WTC11 (cell line): Measurements from ENCODE around the gene FAM171A1. TPM values are rescaled to one million over a fixed set of nuclear protein-coding genes. Genes with fewer than 3 reads are reported as not detected.

Source experiments
- ATAC-seq: fragments of 200-7000 bp; cut with Tn5 transposase; 2 replicates; pipeline ENCODE4 v1.10.0; 2021; ENCODE audit warnings: mild to moderate bottlenecking, moderate library complexity
- CTCF ChIA-PET: fragments of 300-600 bp; sonication (Branson Sonifier 250); formaldehyde crosslinking; loops from one replicate; lab custom pipeline; 2021; ENCODE audit warnings: antibody characterized with exemption; lab: Charles Lee
- POLR2A ChIA-PET: fragments of 350-600 bp; sonication (Branson Sonifier 250); formaldehyde crosslinking; loops from one replicate; lab custom pipeline; 2021; ENCODE audit warnings: antibody characterized with exemption; lab: Charles Lee
- DNase-seq: peaks from one replicate; pipeline ENCODE4 v3.0.0; 2021; ENCODE audit warnings: low spot score
- H3K27ac Mint-ChIP-seq: 2 replicates; pipeline ENCODE4 v1.8.0; 2021; ENCODE audit warnings: mixed read lengths
- H3K27me3 Mint-ChIP-seq: 2 replicates; pipeline ENCODE4 v1.8.0; 2021; ENCODE audit warnings: low read depth, mild to moderate bottlenecking, moderate library complexity, mixed read lengths
- H3K36me3 Mint-ChIP-seq: 2 replicates; pipeline ENCODE4 v1.8.0; 2021; ENCODE audit warnings: mixed read lengths
- H3K4me1 Mint-ChIP-seq: 2 replicates; pipeline ENCODE4 v1.8.0; 2022; ENCODE audit warnings: mixed read lengths
- H3K4me3 Mint-ChIP-seq: 2 replicates; pipeline ENCODE4 v1.8.0; 2021; ENCODE audit warnings: mild to moderate bottlenecking, moderate library complexity, mixed read lengths
- H3K9me3 Mint-ChIP-seq: 2 replicates; pipeline ENCODE4 v1.8.0; 2021; ENCODE audit warnings: mixed read lengths
- ARID4B ChIP-seq: sonication (generic); formaldehyde crosslinking; IDR thresholded peaks from 2 replicates; pipeline ENCODE4 v1.8.0; 2023; ENCODE audit warnings: missing genetic modification reagents, mild to moderate bottlenecking, borderline replicate concordance
- ELF4 ChIP-seq: sonication (generic); formaldehyde crosslinking; IDR thresholded peaks from 2 replicates; pipeline ENCODE4 v1.8.1; 2022; ENCODE audit warnings: low read depth, mild to moderate bottlenecking, moderate library complexity, missing genetic modification reagents
- GABPB1 ChIP-seq: sonication (generic); formaldehyde crosslinking; IDR thresholded peaks from 2 replicates; pipeline ENCODE4 v1.8.1; 2023; ENCODE audit warnings: mild to moderate bottlenecking, missing genetic modification reagents
- HMGA2 ChIP-seq: fragments of 250-450 bp; sonication (Bioruptor Pico); IDR thresholded peaks from 2 replicates; pipeline ENCODE4 v1.4.0; 2021; ENCODE audit warnings: mild to moderate bottlenecking, moderate library complexity
- IRF2 ChIP-seq: sonication (generic); formaldehyde crosslinking; IDR thresholded peaks from 2 replicates; pipeline ENCODE4 v1.8.0; 2022; ENCODE audit warnings: low read depth, missing genetic modification reagents, borderline replicate concordance
- NFE2L1 ChIP-seq: sonication (generic); formaldehyde crosslinking; IDR thresholded peaks from 2 replicates; pipeline ENCODE4 v1.8.1; 2023; ENCODE audit warnings: missing genetic modification reagents
- NR2C2 ChIP-seq: sonication (generic); formaldehyde crosslinking; IDR thresholded peaks from 2 replicates; pipeline ENCODE4 v1.8.0; 2022; ENCODE audit warnings: mild to moderate bottlenecking, missing genetic modification reagents
- OVOL2 ChIP-seq: fragments of 250-450 bp; sonication (Bioruptor Pico); IDR thresholded peaks from 2 replicates; pipeline ENCODE4 v1.9.0; 2021; ENCODE audit warnings: mild to moderate bottlenecking, borderline replicate concordance
- TEAD4 ChIP-seq: sonication (generic); formaldehyde crosslinking; IDR thresholded peaks from 2 replicates; pipeline ENCODE4 v1.8.0; 2022; ENCODE audit warnings: mild to moderate bottlenecking, missing genetic modification reagents
- ZBTB21 ChIP-seq: sonication (generic); formaldehyde crosslinking; IDR thresholded peaks from 2 replicates; pipeline ENCODE4 v1.8.1; 2023; ENCODE audit warnings: mild to moderate bottlenecking, missing genetic modification reagents, borderline replicate concordance
- ZNF281 ChIP-seq: sonication (generic); formaldehyde crosslinking; IDR thresholded peaks from 2 replicates; pipeline ENCODE4 v1.8.0; 2023; ENCODE audit warnings: mild to moderate bottlenecking, missing genetic modification reagents
- total RNA-seq: library from RNA; stranded (reverse); gene quantifications from 3 replicates; pipeline ENCODE4 v1.2.3, GENCODE V29; 2021
- TF ChIP-seq, protein P1 (sequence below): sonication (generic); formaldehyde crosslinking; conservative IDR thresholded peaks from 2 replicates; pipeline ENCODE4 v1.8.1; 2022; ENCODE audit warnings: mild to moderate bottlenecking, missing genetic modification reagents
- TF ChIP-seq, protein P2 (sequence below): fragments of 250-450 bp; sonication (Bioruptor Pico); IDR thresholded peaks from 2 replicates; pipeline ENCODE4 v1.9.0; 2021; ENCODE audit warnings: moderate library complexity, mild to moderate bottlenecking, inconsistent platforms, borderline replicate concordance
- TF ChIP-seq, protein P3 (sequence below): fragments of 250-450 bp; sonication (Bioruptor Pico); IDR thresholded peaks from 2 replicates; pipeline ENCODE4 v2.1.2; 2022; ENCODE audit warnings: mild to moderate bottlenecking, moderate library complexity
- TF ChIP-seq, protein P4 (sequence below): fragments of 250-450 bp; sonication (Bioruptor Pico); conservative IDR thresholded peaks from 2 replicates; pipeline ENCODE4 v1.9.0; 2021; ENCODE audit warnings: mild to moderate bottlenecking
- TF ChIP-seq, protein P5 (sequence below): sonication (generic); formaldehyde crosslinking; IDR thresholded peaks from 2 replicates; pipeline ENCODE4 v1.8.1; 2022; ENCODE audit warnings: mild to moderate bottlenecking, moderate library complexity, missing genetic modification reagents
- TF ChIP-seq, protein P6 (sequence below): sonication (generic); formaldehyde crosslinking; IDR thresholded peaks from 2 replicates; pipeline ENCODE4 v1.8.1; 2023; ENCODE audit warnings: mild to moderate bottlenecking, moderate library complexity, missing genetic modification reagents

The FAM171A1 gene
- total RNA-seq, 1 experiment from 2014 or later, result 33.9 TPM

DNA sequence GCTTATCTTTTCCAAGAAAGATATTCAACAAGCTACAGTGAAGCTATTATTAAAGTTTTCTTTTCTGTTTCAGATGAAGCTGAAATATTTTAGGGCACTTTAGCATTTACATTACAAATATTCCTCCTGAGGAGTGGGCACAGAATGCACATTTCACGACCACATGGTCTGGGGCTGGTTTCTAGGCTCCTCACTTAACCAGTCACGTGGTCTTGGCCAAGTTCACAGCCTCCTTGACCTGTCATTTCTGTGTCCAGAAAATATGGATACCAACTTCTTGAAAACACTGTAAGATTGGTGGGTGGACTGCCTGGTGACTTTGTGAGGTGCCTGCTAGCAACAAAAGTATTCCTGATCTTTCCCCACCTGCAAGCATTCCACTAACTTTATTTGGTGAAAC lies 70.9 kb downstream of the FAM171A1 start (continued):
- TF ChIP-seq, protein P1, sequence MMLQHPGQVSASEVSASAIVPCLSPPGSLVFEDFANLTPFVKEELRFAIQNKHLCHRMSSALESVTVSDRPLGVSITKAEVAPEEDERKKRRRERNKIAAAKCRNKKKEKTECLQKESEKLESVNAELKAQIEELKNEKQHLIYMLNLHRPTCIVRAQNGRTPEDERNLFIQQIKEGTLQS (CRISPR knock-in tag), result no peak
- no peak for TF ChIP-seq NFE2L1 (CRISPR knock-in tag)
- TF ChIP-seq, protein P2, sequence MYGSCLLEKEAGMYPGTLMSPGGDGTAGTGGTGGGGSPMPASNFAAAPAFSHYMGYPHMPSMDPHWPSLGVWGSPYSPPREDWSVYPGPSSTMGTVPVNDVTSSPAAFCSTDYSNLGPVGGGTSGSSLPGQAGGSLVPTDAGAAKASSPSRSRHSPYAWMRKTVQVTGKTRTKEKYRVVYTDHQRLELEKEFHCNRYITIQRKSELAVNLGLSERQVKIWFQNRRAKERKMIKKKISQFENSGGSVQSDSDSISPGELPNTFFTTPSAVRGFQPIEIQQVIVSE (CRISPR knock-in tag), result no peak
- TF ChIP-seq, all 79 proteins: peak for 0

DNA sequence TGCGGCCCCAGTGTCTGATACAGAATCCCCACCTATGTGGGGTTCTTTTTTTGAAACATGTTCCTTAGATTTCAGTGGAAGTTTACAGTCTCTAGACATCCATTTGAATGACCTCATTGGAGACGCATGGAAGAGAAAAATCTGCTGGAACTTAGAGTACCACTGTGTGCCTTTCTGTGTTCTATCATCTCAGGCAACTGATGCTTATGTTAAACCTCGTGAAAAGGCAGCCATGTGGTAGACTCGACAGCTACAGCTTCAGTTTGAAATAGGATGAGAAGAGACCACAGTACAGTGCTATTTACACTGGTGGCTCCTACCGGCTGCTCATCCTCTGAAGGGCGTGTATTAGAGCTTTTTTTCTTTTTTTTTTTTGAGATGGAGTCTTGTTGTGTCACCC lies 74.4 kb downstream of the FAM171A1 start:
- no peak for ATAC-seq
- Mint-ChIP-seq H3K4me1 (peaks cover 25% of the 10 kb centered on the region), H3K36me3 (no peaks in the 10 kb centered on the region), H3K27me3 (no peaks in the 10 kb centered on the region), H3K27ac (no peak overlapping the region), H3K9me3 (no peaks in the 10 kb centered on the region), H3K4me3 (no peak overlapping the region)
- no peak for DNase-seq
- no peak for TF ChIP-seq ELF4 (CRISPR knock-in tag)
- no peak for TF ChIP-seq NR2C2
- TF ChIP-seq, protein P3, sequence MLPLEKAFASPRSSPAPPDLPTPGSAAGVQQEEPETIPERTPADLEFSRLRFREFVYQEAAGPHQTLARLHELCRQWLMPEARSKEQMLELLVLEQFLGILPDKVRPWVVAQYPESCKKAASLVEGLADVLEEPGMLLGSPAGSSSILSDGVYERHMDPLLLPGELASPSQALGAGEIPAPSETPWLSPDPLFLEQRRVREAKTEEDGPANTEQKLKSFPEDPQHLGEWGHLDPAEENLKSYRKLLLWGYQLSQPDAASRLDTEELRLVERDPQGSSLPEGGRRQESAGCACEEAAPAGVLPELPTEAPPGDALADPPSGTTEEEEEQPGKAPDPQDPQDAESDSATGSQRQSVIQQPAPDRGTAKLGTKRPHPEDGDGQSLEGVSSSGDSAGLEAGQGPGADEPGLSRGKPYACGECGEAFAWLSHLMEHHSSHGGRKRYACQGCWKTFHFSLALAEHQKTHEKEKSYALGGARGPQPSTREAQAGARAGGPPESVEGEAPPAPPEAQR, result no peak
- TF ChIP-seq TEAD4 (CRISPR knock-in tag), result no peak
- no peak for TF ChIP-seq ZBTB21
- TF ChIP-seq HMGA2 (CRISPR knock-in tag), result no peak
- POLR2A ChIA-PET, result no interaction called here
- CTCF ChIA-PET, result interaction anchor here (0.6 kb wide), 1 partner anchor 9 kb away, joined by 3 read pairs; no protein-coding TSS in a partner anchor

DNA sequence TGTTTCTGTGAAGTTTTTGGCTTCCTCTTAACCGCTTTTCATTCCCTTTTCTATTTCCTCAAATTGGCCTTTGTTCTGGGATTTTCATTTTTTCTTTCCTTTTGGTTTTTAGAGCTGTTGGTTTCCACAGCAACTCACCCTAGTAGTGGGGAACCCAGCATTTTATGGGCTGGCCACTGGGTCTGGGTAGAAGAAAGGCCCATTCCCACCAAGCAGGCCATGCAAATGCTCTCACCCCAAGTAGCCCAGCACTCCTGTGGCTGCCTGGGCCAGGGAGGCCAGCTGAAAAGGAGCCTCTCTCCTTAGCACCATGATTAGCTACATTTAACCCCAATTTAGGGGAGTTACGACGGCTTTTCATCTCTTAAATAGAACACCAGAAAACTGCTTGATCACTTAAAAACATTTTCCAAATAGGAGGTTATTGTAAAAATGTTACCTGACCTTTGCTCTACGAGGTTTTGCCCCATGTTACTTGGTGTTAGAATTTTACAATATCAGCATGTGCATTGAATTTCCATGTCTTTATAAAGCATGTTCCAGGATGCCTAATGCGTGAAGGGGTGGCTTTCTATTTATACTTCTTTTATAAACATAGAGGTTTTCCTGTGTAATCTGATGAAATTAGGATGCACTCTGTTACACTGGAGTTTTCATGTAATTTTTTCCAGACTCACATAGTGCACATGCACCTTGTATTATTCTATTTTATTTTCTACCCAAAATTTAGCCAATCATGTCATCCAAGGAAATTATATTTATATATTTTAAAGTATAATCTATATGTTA lies 75.4 kb downstream of the FAM171A1 start:
- DNase-seq (no peak), ATAC-seq (peak; percentile 48; the same call in 1 of the 2 replicates)
- ChIA-PET CTCF (no interaction called here), POLR2A (interaction anchor here (0.7 kb wide), 1 partner anchor 10 kb away, joined by 3 read pairs; no protein-coding TSS in a partner anchor)
- Mint-ChIP-seq H3K27me3 (no peaks in the 10 kb centered on the region), H3K27ac (no peak overlapping the region; the same call in 1 of the 2 replicates), H3K36me3 (no peaks in the 10 kb centered on the region), H3K9me3 (no peaks in the 10 kb centered on the region), H3K4me3 (no peak overlapping the region), H3K4me1 (peaks cover 25% of the 10 kb centered on the region)
- TF ChIP-seq, protein P4, sequence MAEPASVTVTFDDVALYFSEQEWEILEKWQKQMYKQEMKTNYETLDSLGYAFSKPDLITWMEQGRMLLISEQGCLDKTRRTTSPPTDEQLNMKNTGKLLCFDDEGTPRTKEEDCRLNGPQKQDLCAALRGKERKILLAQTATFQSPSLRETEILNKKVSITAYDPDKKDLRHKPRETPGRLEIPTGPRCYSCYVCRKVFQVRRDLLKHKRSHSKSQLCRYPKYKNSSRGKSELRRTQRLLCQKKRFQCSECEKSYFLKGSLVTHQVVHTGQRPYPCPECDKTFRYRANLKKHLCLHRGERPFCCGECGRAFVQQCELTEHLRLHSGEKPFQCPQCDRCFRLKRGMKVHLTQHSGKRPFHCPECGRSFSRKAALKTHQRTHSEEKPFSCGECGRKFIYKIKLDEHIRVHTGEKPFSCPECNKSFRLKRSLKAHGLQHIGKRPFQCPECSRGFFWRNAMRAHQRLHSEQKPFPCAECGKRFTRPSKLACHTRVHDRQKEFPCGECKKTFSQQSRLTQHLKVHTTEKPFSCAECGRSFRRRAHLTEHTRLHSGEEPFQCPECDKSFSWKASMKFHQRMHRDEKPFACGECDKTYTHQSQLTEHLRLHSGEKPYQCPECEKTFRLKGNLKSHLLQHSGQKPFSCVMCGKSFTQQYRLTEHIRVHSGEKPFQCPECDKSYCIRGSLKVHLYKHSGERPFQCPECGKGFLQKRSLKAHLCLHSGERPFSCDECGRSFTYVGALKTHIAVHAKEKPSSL (CRISPR knock-in tag), result no peak
- TF ChIP-seq ZNF281 (CRISPR knock-in tag) (no peak), ARID4B (no peak), TEAD4 (CRISPR knock-in tag) (no peak), GABPB1 (no peak), OVOL2 (CRISPR knock-in tag) (no peak), IRF2 (CRISPR knock-in tag) (no peak)
- TF ChIP-seq, protein P5, sequence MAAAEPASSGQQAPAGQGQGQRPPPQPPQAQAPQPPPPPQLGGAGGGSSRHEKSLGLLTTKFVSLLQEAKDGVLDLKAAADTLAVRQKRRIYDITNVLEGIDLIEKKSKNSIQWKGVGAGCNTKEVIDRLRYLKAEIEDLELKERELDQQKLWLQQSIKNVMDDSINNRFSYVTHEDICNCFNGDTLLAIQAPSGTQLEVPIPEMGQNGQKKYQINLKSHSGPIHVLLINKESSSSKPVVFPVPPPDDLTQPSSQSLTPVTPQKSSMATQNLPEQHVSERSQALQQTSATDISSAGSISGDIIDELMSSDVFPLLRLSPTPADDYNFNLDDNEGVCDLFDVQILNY (CRISPR knock-in tag), result no peak
- TF ChIP-seq, protein P6, sequence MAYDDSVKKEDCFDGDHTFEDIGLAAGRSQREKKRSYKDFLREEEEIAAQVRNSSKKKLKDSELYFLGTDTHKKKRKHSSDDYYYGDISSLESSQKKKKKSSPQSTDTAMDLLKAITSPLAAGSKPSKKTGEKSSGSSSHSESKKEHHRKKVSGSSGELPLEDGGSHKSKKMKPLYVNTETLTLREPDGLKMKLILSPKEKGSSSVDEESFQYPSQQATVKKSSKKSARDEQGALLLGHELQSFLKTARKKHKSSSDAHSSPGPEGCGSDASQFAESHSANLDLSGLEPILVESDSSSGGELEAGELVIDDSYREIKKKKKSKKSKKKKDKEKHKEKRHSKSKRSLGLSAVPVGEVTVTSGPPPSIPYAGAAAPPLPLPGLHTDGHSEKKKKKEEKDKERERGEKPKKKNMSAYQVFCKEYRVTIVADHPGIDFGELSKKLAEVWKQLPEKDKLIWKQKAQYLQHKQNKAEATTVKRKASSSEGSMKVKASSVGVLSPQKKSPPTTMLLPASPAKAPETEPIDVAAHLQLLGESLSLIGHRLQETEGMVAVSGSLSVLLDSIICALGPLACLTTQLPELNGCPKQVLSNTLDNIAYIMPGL (CRISPR knock-in tag), result no peak
